HG02763 (cell line): Measurements from ENCODE around the gene ATP10A.

Experiments
- ATAC-seq: cut with Tn5 transposase; IDR thresholded peaks from one replicate; pipeline ENCODE4 v1.9.1; 2021; ENCODE audit warnings: mild to moderate bottlenecking, moderate library complexity; ENCODE audit not compliant: unreplicated experiment

Gene ATP10A

GRCh38 chr15:25863111-25863967 is at the start of gene ATP10A:
Gene ATP10A (minus strand): TSS chr15:25863327. CDS start chr15:25863096, 231 bp downstream.
- ATAC-seq: no peak

DNA sequence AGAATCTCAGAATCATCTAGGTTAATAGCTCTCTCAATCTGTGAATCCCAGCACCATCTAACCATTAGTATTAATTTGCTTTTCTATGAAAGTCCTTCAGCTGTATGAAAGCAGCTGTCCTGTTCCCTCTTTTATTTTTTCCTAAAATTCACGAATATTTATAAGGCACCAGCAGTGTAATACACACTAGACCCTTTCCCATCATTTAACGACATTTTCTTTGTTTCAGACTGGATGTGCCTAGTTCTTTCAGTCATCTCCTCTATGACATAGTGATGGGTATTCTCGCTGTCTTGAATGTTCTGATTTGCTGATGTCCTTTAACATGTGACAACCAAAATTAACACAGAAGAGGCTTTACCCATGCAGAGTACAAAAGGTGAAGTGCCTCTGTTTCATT is 48.9 kb upstream of the ATP10A start:
- no peak for ATAC-seq

DNA sequence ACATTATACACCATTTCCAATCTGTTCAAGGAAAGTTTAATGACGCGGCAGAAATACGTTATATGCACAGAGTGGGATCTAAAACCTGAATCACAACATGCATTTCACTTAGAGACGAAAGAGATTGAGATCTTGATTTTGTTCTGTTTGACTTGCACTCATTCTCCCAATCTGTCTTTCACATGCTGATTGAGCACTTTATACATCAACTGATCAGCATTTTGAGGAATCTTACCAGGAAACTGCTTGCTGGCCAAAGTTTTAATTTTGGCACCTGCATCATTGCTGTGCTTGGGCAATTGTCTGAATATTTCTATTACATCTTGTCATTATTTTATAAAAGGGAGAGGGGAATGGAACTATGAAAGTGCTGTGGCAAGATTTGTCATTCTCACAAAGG is 47.7 kb upstream of the ATP10A start:
- ATAC-seq: no peak

GRCh38 chr15:25909806-25910205 is 46.7 kb upstream of the ATP10A start:
- ATAC-seq: no peak

DNA sequence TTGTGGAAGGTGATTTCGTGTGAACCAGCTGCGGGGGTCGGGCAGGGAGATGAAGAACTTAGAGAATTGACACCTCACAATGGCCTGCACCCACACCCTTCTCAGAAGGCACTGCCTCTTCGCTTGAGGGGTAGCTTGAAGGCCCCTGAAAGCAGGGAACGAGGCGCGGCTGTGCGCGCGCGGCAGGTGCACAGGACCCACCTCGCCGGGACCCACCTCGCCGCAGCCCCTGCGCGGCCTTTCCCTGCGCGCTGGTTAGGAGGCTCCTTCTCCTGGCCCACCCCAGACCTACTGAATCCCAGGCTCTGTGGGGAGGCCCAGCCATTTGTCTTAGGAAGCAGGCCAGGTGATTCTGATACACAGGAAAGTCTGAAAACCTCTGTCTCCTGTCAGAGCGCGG is 46.2 kb upstream of the ATP10A start:
- ATAC-seq: no peak

GRCh38 chr15:25905140-25905539 is 42.0 kb upstream of the ATP10A start:
- ATAC-seq: no peak

GRCh38 chr15:25903024-25903581 is 40.0 kb upstream of the ATP10A start:
- ATAC-seq: no peak

GRCh38 chr15:25901811-25902605 is 38.9 kb upstream of the ATP10A start:
- ATAC-seq: no peak

- no peak for ATAC-seq
Observed at GRCh38 chr15:25900901-25901300, 37.8 kb upstream of the ATP10A start.

- no peak for ATAC-seq
Observed at GRCh38 chr15:25900431-25900830, 37.3 kb upstream of the ATP10A start.

GRCh38 chr15:25899870-25900269 is 36.7 kb upstream of the ATP10A start:
- ATAC-seq: no peak

GRCh38 chr15:25897658-25898057 is 34.5 kb upstream of the ATP10A start:
- ATAC-seq: no peak

- ATAC-seq: no peak
Observed at GRCh38 chr15:25894371-25894902, 31.3 kb upstream of the ATP10A start.

DNA sequence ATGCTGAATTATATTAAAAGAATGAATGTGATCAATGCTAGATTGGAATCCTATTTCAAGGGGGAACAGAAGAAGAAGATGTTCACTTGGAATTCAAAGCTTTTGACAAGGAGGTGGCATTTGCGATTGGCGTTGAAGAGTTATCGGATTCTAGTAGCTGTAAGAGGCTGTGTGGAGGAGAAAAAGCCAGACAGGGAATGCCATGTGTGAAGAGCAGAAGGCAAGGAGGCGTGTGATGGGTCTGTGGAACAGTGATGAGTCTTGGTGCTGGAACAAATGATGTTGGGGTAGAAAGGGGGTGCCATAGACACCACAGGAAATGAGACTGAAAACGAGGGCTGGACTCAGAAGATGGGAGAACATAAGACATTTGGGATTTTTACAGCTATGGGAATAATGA is 30.5 kb upstream of the ATP10A start:
- no peak for ATAC-seq

GRCh38 chr15:25892126-25892525 is 29.0 kb upstream of the ATP10A start:
- ATAC-seq: no peak

- ATAC-seq: no peak
Observed at GRCh38 chr15:25891081-25891480, 28.0 kb upstream of the ATP10A start.

DNA sequence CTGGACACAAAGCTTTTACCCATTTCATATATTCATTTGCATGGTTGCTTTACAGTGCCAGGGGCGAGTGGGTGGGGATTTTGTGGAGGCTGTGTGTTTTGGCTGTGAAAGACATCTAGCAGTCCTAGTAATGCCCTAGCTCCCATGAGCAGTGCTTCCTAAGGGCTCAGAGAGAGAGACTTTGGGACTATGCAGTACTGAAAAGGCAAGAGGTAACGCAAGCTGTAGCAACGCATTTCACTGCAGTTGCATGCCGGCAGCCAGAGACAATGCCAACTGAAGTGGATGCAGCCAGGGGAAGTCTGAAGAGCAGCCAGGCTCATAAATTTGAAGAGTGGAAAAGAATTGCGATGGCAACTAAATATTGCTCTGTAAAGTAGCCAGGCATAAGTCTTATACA is 27.4 kb upstream of the ATP10A start:
- no peak for ATAC-seq

DNA sequence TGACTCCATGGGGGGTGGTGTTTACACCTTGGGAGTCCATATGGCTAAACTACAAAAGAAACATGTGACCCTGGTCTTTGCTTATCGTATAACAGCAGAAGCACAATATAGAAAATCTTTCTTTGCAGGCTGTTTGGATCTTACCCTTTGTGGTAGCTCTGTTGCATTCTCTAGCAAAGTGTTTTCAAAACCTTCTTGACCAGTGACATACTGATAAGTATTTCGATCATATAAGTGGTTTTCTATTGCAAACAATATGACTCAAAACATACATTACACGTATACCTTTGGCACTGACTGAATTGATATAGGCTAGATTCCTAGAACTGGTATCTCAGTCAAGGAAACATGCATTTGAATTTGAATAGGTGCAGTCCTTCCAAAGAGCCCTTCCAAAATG is 24.7 kb upstream of the ATP10A start:
- no peak for ATAC-seq

GRCh38 chr15:25886498-25887140 is 23.5 kb upstream of the ATP10A start:
- ATAC-seq: no peak

- no peak for ATAC-seq
Observed at GRCh38 chr15:25884370-25884769, 21.2 kb upstream of the ATP10A start.
